HepG2 (cell line): ENCODE data around the gene CPNE4. TPM values are rescaled to one million over a fixed set of nuclear protein-coding genes. Genes with fewer than 3 reads are reported as not detected.

Experiments
- ATAC-seq: fragments of 200-7000 bp; cut with Tn5 transposase; 3 replicates; pipeline ENCODE4 v1.9.1; 2020; ENCODE audit warnings: mild to moderate bottlenecking, moderate library complexity
- BruUV-seq: library from RNA; stranded (reverse); fragments of 400-500 nt; replicated peaks from 2 replicates; lab custom pipeline; 2021; lab: Mats Ljungman, UMichigan
- CTCF ChIA-PET: fragments of 300-600 bp; formaldehyde crosslinking; extraction: SDS; loops from one replicate; lab custom pipeline; 2021; ENCODE audit warnings: low total read pairs, inconsistent platforms, low intra/inter-chr PET ratio; lab: Yijun Ruan, JAX
- POLR2A ChIA-PET: fragments of 350-600 bp; sonication (Branson Sonifier 250); formaldehyde crosslinking; loops from one replicate; lab custom pipeline; 2020; ENCODE audit warnings: antibody characterized with exemption, inconsistent platforms; lab: Yijun Ruan, JAX
- DNase-seq: peaks from one replicate; pipeline ENCODE4 v3.0.0-alpha.2; 2015; ENCODE audit warnings: low spot score
- FAIRE-seq: peaks from 3 replicates; lab custom pipeline; 2011; peaks lifted over from hg19 to GRCh38; lab: Jason Lieb, UNC
- H2AFZ ChIP-seq: one replicate; pipeline ENCODE4 v1.6.1; 2011; ENCODE audit warnings: low read length, inconsistent platforms
- H3K27ac ChIP-seq: fragments of 300-600 bp; 3 replicates; pipeline ENCODE4 v1.8.0; 2011; ENCODE audit warnings: mixed run types, mild to moderate bottlenecking, mixed read lengths, low read length, inconsistent platforms; ENCODE audit not compliant: insufficient read depth; ENCODE audit errors: extremely low read length
- H3K27me3 ChIP-seq, 2 experiments: fragments of 200-600 bp in 1 of 2; 2 replicates in 1 of 2; 3 replicates in 1 of 2; pipeline versions ENCODE4 v1.6.0 to v1.8.0; 2011; ENCODE audit warnings: low read length in 2 of 2, mild to moderate bottlenecking in 2 of 2, moderate library complexity in 2 of 2, inconsistent platforms in 1 of 2; ENCODE audit not compliant: insufficient read depth in 2 of 2, control insufficient read depth in 1 of 2
- H3K36me3 ChIP-seq, 2 experiments: fragments of 200-600 bp in 1 of 2; replicated peaks in 1 of 2; 2 replicates in 1 of 2; 3 replicates in 1 of 2; pipeline versions ENCODE4 v1.5.1 to v1.8.0; 2011; ENCODE audit warnings: low read length in 2 of 2, inconsistent platforms in 1 of 2; ENCODE audit not compliant: insufficient read depth in 2 of 2, control insufficient read depth in 1 of 2
- H3K4me1 ChIP-seq: 2 replicates; pipeline ENCODE4 v1.5.1; 2012; ENCODE audit warnings: low read length, inconsistent platforms; ENCODE audit not compliant: insufficient read depth
- H3K4me2 ChIP-seq: 2 replicates; pipeline ENCODE4 v1.6.0; 2011; ENCODE audit warnings: low read depth, low read length, inconsistent platforms
- H3K4me3 ChIP-seq, 3 experiments: fragments of 200-600 bp in 1 of 3; sonication (generic), shearing (Covaris generic) in 1 of 3; replicated peaks in 1 of 3; 2 replicates each; pipeline ENCODE4 v1.5.1; 2011 to 2016; ENCODE audit warnings: low read length in 3 of 3, inconsistent platforms in 2 of 3, low read depth in 2 of 3, mild to moderate bottlenecking in 2 of 3, control low read depth in 1 of 3, mixed read lengths in 1 of 3; ENCODE audit not compliant: insufficient read depth in 1 of 3
- H3K79me2 ChIP-seq: one replicate; pipeline ENCODE4 v1.6.1; 2011; ENCODE audit warnings: low read length, inconsistent platforms; ENCODE audit not compliant: insufficient read depth
- H3K9ac ChIP-seq: 2 replicates; pipeline ENCODE4 v1.6.0; 2011; ENCODE audit warnings: mild to moderate bottlenecking, low read depth, low read length, inconsistent platforms; ENCODE audit not compliant: insufficient read depth
- H3K9me3 ChIP-seq: 2 replicates; pipeline ENCODE4 v1.5.1; 2012; ENCODE audit warnings: mild to moderate bottlenecking, low read length
- H4K20me1 ChIP-seq: 2 replicates; pipeline ENCODE4 v1.6.0; 2011; ENCODE audit warnings: inconsistent platforms, mild to moderate bottlenecking, low read length, moderate library complexity; ENCODE audit not compliant: insufficient read depth
- IRF1 ChIP-seq: sonication (generic); formaldehyde crosslinking; IDR thresholded peaks from 2 replicates; pipeline ENCODE4 v1.4.0; 2020; ENCODE audit warnings: low read depth, mild to moderate bottlenecking, missing genetic modification reagents
- KAT7 ChIP-seq: IDR thresholded peaks from 2 replicates; pipeline ENCODE4 v1.6.1; 2018; ENCODE audit warnings: borderline replicate concordance, missing compliant biosample characterization
- KMT2A ChIP-seq: sonication (generic); formaldehyde crosslinking; IDR thresholded peaks from 2 replicates; pipeline ENCODE4 v1.4.0; 2020; ENCODE audit warnings: missing genetic modification reagents
- PRDM15 ChIP-seq: sonication (generic); formaldehyde crosslinking; IDR thresholded peaks from 2 replicates; pipeline ENCODE4 v1.4.0; 2020; ENCODE audit warnings: missing genetic modification reagents
- ZBTB10 ChIP-seq: sonication (generic); formaldehyde crosslinking; IDR thresholded peaks from 2 replicates; pipeline ENCODE4 v1.4.0; 2020; ENCODE audit warnings: missing genetic modification reagents, borderline replicate concordance
- ZFX ChIP-seq: sonication (generic); formaldehyde crosslinking; IDR thresholded peaks from 2 replicates; pipeline ENCODE4 v1.4.0; 2020; ENCODE audit warnings: mild to moderate bottlenecking, low read depth, missing genetic modification reagents, moderate library complexity
- ZNF552 ChIP-seq: sonication (generic); formaldehyde crosslinking; IDR thresholded peaks from 2 replicates; pipeline ENCODE4 v1.9.0; 2022; ENCODE audit warnings: missing genetic modification reagents, mild to moderate bottlenecking, borderline replicate concordance
- ZNF577 ChIP-seq: sonication (generic); formaldehyde crosslinking; IDR thresholded peaks from 2 replicates; pipeline ENCODE4 v1.4.0; 2020; ENCODE audit warnings: mild to moderate bottlenecking, low read depth, missing genetic modification reagents, borderline replicate concordance
- in situ Hi-C: cut with HindIII; loops from 2 replicates; pipeline ENCODE4 v1.10.0; 2017; ENCODE audit warnings: low pct_unique_long_range_greater_than_20kb; ENCODE audit not compliant: extremely low pct_ligation_motif_present
- intact Hi-C: fragments of 100-400 bp; cut with micrococcal nuclease; formaldehyde crosslinking; loops from one replicate; pipeline ENCODE4 v1.10.0; 2022; ENCODE audit not compliant: unreplicated experiment
- polyA plus RNA-seq, 8 experiments: library from polyadenylated mRNA; depleted of rRNA in 3 of 8; stranded (reverse) in 7 of 8; unstranded in 1 of 8; fragments of >200 nt; fragmentation: Illumina TruSeq in 4 of 8; extraction: Trizol in 4 of 8; gene quantifications; 2 replicates each; pipeline versions ENCODE4 v1.2.1 to v1.2.3, GENCODE V29; 2011 to 2016; ENCODE audit warnings: low read depth in 4 of 8, missing spikeins in 1 of 8, mixed read lengths in 1 of 8; ENCODE audit not compliant: insufficient read depth in 1 of 8
- total RNA-seq, 5 experiments: library from RNA; depleted of rRNA; stranded (reverse); fragments of >200 nt; fragmentation: Illumina TruSeq; extraction: Trizol; gene quantifications; 2 replicates each; pipeline ENCODE4 v1.2.3, GENCODE V29; 2016; ENCODE audit warnings: low read depth in 1 of 5
- TF ChIP-seq, protein P1 (sequence below): sonication (generic); formaldehyde crosslinking; IDR thresholded peaks from 2 replicates; pipeline ENCODE4 v1.8.0; 2022; ENCODE audit warnings: mild to moderate bottlenecking, missing genetic modification reagents; ENCODE audit not compliant: insufficient replicate concordance
- TF ChIP-seq, protein P2 (sequence below): sonication (generic); formaldehyde crosslinking; IDR thresholded peaks from 2 replicates; pipeline ENCODE4 v1.8.1; 2023; ENCODE audit warnings: missing genetic modification reagents, inconsistent platforms, borderline replicate concordance
- TF ChIP-seq, protein P3 (sequence below): sonication (generic); formaldehyde crosslinking; conservative IDR thresholded peaks from 2 replicates; pipeline ENCODE4 v1.4.0; 2020; ENCODE audit warnings: missing genetic modification reagents

CPNE4 gene
- total and polyA plus RNA-seq, 2 of the 13 experiments (the other 11 are each of a cell fraction or from before 2014, with no cell fraction given) = not detected

- H3K4me1 ChIP-seq = no peaks in the 10 kb centered on the region
- no peak overlapping the region for H3K9ac ChIP-seq
- no peak for DNase-seq
- H3K9me3 ChIP-seq = no peaks in the 10 kb centered on the region
- no peaks in the 10 kb centered on the region for H3K36me3 ChIP-seq
- H3K4me2 ChIP-seq = no peak overlapping the region
- no peaks in the 10 kb centered on the region for H4K20me1 ChIP-seq
- no peak for ATAC-seq
- no peak overlapping the region for H2AFZ ChIP-seq
- no peaks in the 10 kb centered on the region for H3K27me3 ChIP-seq
- intact Hi-C loops (no loop called here), in situ Hi-C loops (no loop called here)
- no peaks in the 10 kb centered on the region for H3K79me2 ChIP-seq
- no peak overlapping the region for H3K27ac ChIP-seq
- FAIRE-seq = no peak
- ChIA-PET POLR2A (no interaction called here), CTCF (no interaction called here)
- H3K4me3 ChIP-seq = no peak overlapping the region
- no TSS peak for BruUV-seq
- no peak for TF ChIP-seq ZBTB10
- TF ChIP-seq, protein P1, sequence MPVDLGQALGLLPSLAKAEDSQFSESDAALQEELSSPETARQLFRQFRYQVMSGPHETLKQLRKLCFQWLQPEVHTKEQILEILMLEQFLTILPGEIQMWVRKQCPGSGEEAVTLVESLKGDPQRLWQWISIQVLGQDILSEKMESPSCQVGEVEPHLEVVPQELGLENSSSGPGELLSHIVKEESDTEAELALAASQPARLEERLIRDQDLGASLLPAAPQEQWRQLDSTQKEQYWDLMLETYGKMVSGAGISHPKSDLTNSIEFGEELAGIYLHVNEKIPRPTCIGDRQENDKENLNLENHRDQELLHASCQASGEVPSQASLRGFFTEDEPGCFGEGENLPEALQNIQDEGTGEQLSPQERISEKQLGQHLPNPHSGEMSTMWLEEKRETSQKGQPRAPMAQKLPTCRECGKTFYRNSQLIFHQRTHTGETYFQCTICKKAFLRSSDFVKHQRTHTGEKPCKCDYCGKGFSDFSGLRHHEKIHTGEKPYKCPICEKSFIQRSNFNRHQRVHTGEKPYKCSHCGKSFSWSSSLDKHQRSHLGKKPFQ (CRISPR knock-in tag) = no peak
- TF ChIP-seq, protein P2, sequence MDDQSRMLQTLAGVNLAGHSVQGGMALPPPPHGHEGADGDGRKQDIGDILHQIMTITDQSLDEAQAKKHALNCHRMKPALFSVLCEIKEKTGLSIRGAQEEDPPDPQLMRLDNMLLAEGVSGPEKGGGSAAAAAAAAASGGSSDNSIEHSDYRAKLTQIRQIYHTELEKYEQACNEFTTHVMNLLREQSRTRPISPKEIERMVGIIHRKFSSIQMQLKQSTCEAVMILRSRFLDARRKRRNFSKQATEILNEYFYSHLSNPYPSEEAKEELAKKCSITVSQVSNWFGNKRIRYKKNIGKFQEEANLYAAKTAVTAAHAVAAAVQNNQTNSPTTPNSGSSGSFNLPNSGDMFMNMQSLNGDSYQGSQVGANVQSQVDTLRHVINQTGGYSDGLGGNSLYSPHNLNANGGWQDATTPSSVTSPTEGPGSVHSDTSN = no peak
- no peak for TF ChIP-seq KAT7 (CRISPR knock-in tag)
- no peak for TF ChIP-seq ZNF552 (CRISPR knock-in tag)
- TF ChIP-seq, protein P3, sequence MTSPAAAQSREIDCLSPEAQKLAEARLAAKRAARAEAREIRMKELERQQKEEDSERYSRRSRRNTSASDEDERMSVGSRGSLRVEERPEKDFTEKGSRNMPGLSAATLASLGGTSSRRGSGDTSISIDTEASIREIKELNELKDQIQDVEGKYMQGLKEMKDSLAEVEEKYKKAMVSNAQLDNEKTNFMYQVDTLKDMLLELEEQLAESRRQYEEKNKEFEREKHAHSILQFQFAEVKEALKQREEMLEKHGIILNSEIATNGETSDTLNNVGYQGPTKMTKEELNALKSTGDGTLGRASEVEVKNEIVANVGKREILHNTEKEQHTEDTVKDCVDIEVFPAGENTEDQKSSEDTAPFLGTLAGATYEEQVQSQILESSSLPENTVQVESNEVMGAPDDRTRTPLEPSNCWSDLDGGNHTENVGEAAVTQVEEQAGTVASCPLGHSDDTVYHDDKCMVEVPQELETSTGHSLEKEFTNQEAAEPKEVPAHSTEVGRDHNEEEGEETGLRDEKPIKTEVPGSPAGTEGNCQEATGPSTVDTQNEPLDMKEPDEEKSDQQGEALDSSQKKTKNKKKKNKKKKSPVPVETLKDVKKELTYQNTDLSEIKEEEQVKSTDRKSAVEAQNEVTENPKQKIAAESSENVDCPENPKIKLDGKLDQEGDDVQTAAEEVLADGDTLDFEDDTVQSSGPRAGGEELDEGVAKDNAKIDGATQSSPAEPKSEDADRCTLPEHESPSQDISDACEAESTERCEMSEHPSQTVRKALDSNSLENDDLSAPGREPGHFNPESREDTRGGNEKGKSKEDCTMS (CRISPR knock-in tag) = no peak
- no peak for TF ChIP-seq ZFX
- TF ChIP-seq IRF1 (CRISPR knock-in tag) = no peak
- TF ChIP-seq KMT2A (CRISPR knock-in tag) = no peak
- no peak for TF ChIP-seq PRDM15 (CRISPR knock-in tag)
- TF ChIP-seq ZNF577 (CRISPR knock-in tag) = no peak
Measured at GRCh38 chr3:131540143-131540542, 494.7 kb downstream of the CPNE4 start.
